Left ventricle myocardium inferior (tissue), 1 donor: ENCODE measurements around the gene FBXO45. TPM values are rescaled to one million over a fixed set of nuclear protein-coding genes. Genes with fewer than 3 reads are reported as not detected.
A peak's percentile ranks its signal among the peaks of the same experiment; 100 is the strongest.

Source experiments
- DNase-seq: peaks from one replicate; pipeline ENCODE4 v3.0.0-alpha.2; 2020
- H3K27ac ChIP-seq: fragments of 200-600 bp; replicated peaks from 2 replicates; pipeline ENCODE4 v1.8.0; 2021
- H3K27me3 ChIP-seq: fragments of 200-600 bp; 2 replicates; pipeline ENCODE4 v1.8.0; 2021; ENCODE audit warnings: low read depth
- H3K36me3 ChIP-seq: fragments of 200-600 bp; 2 replicates; pipeline ENCODE4 v1.8.0; 2021
- H3K4me1 ChIP-seq: fragments of 200-600 bp; 2 replicates; pipeline ENCODE4 v1.8.0; 2021
- H3K4me3 ChIP-seq: fragments of 200-600 bp; 2 replicates; pipeline ENCODE4 v1.8.0; 2021; ENCODE audit warnings: mild to moderate bottlenecking, moderate library complexity
- H3K9me3 ChIP-seq: fragments of 200-600 bp; replicated peaks from 2 replicates; pipeline ENCODE4 v1.8.0; 2021
- CTCF ChIP-seq: fragments of 200-600 bp; IDR thresholded peaks from 2 replicates; pipeline ENCODE4 v1.8.0; 2021; ENCODE audit warnings: antibody characterized with exemption, mild to moderate bottlenecking, borderline replicate concordance
- intact Hi-C: fragments of 100-400 bp; cut with micrococcal nuclease; formaldehyde crosslinking; loops from one replicate; pipeline ENCODE4 v1.11.0; 2022
- total RNA-seq: library from RNA; stranded (reverse); fragmentation: NEBNext Ultra II Directional; extraction: Animal tissue kit (Norgen Biotek cat#: 25700); gene quantifications from one replicate; pipeline ENCODE4 v1.2.1, GENCODE V29; 2021
- donor health status: DM: no; HTN: yes; CAD: no; lungs with severe emphysema.

The FBXO45 gene
- total RNA-seq, 1 donor from 2014 or later = 7.3 TPM

GRCh38 chr3:196620684-196621083 is 52.2 kb downstream of the FBXO45 start:
- Histone ChIP-seq H3K27ac (peak overlapping the region; percentile 64), H3K36me3 (no peaks in the 10 kb centered on the region), H3K27me3 (no peaks in the 10 kb centered on the region), H3K4me3 (no peak overlapping the region), H3K9me3 (no peaks in the 10 kb centered on the region), H3K4me1 (peaks cover 7% of the 10 kb centered on the region)
- intact Hi-C loops = no loop called here
- DNase-seq = no peak
- TF ChIP-seq CTCF = no peak

- intact Hi-C loops = no loop called here
- TF ChIP-seq CTCF = no peak
- Histone ChIP-seq H3K9me3 (no peaks in the 10 kb centered on the region), H3K27me3 (no peaks in the 10 kb centered on the region), H3K27ac (no peak overlapping the region), H3K4me1 (peaks cover 7% of the 10 kb centered on the region), H3K4me3 (no peak overlapping the region), H3K36me3 (no peaks in the 10 kb centered on the region)
- DNase-seq = no peak
Measured at GRCh38 chr3:196621611-196622010, 53.2 kb downstream of the FBXO45 start.

GRCh38 chr3:196624067-196624790 is 55.8 kb downstream of the FBXO45 start:
- intact Hi-C loops = no loop called here
- peak overlapping the region; percentile 62 for H3K27ac ChIP-seq
- no peaks in the 10 kb centered on the region for H3K36me3 ChIP-seq
- DNase-seq = no peak
- H3K27me3 ChIP-seq = no peaks in the 10 kb centered on the region
- peaks cover 7% of the 10 kb centered on the region for H3K4me1 ChIP-seq
- H3K4me3 ChIP-seq = no peak overlapping the region
- TF ChIP-seq CTCF = no peak
- no peaks in the 10 kb centered on the region for H3K9me3 ChIP-seq

GRCh38 chr3:196624907-196625306 is 56.4 kb downstream of the FBXO45 start:
- TF ChIP-seq CTCF = no peak
- Histone ChIP-seq H3K4me3 (no peak overlapping the region), H3K4me1 (peaks cover 5% of the 10 kb centered on the region), H3K27ac (peak overlapping the region; percentile 62), H3K36me3 (no peaks in the 10 kb centered on the region), H3K27me3 (no peaks in the 10 kb centered on the region), H3K9me3 (no peaks in the 10 kb centered on the region)
- DNase-seq = peak; percentile 56
- intact Hi-C loops = no loop called here

GRCh38 chr3:196625331-196625730 is 56.9 kb downstream of the FBXO45 start:
- intact Hi-C loops = no loop called here

More at GRCh38 chr3:196625331-196625730, 56.9 kb downstream of the FBXO45 start:
- no peak for TF ChIP-seq CTCF
- no peak overlapping the region for H3K4me3 ChIP-seq
- no peak for DNase-seq
- H3K9me3 ChIP-seq = no peaks in the 10 kb centered on the region
- no peaks in the 10 kb centered on the region for H3K36me3 ChIP-seq
- H3K4me1 ChIP-seq = peaks cover under 1% of the 10 kb centered on the region
- H3K27ac ChIP-seq = no peak overlapping the region
- H3K27me3 ChIP-seq = no peaks in the 10 kb centered on the region
